HepG2 (cell line): ENCODE measurements around the gene ZFHX3. TPM values are rescaled to one million over a fixed set of nuclear protein-coding genes. Genes with fewer than 3 reads are reported as not detected.

Experiments
- AGO1 ChIP-seq: fragments of 200-400 bp; formaldehyde crosslinking; IDR thresholded peaks from 2 replicates; pipeline ENCODE4 v1.6.1; 2017; ENCODE audit warnings: mild to moderate bottlenecking, low read depth, low read length, moderate library complexity; ENCODE audit not compliant: poor library complexity, severe bottlenecking
- ARID2 ChIP-seq: sonication (generic); formaldehyde crosslinking; IDR thresholded peaks from 2 replicates; pipeline ENCODE4 v1.8.1; 2022; ENCODE audit warnings: mild to moderate bottlenecking, missing genetic modification reagents, borderline replicate concordance
- CSRNP2 ChIP-seq: sonication (generic); formaldehyde crosslinking; conservative IDR thresholded peaks from 2 replicates; pipeline ENCODE4 v1.8.0; 2022; ENCODE audit warnings: low read depth, missing genetic modification reagents
- ERF ChIP-seq: IDR thresholded peaks from 2 replicates; pipeline ENCODE4 v1.6.1; 2018; ENCODE audit warnings: missing biosample characterization, missing genetic modification reagents
- MEIS2 ChIP-seq: sonication (generic); formaldehyde crosslinking; IDR thresholded peaks from 2 replicates; pipeline ENCODE4 v1.9.0; 2021; ENCODE audit warnings: mild to moderate bottlenecking, missing genetic modification reagents
- REST ChIP-seq, 2 experiments: IDR thresholded peaks; 2 replicates each; pipeline ENCODE4 v1.6.1; 2011 to 2012; ENCODE audit warnings: low read length in 2 of 2, borderline replicate concordance in 1 of 2, low read depth in 1 of 2, mild to moderate bottlenecking in 1 of 2, moderate library complexity in 1 of 2
- ZBED4 ChIP-seq: sonication (generic); formaldehyde crosslinking; IDR thresholded peaks from 2 replicates; pipeline ENCODE4 v1.4.0; 2020; ENCODE audit warnings: missing genetic modification reagents, borderline replicate concordance
- ZFYVE20 ChIP-seq: sonication (generic); formaldehyde crosslinking; IDR thresholded peaks from 2 replicates; pipeline ENCODE4 v1.8.0; 2023; ENCODE audit warnings: low read depth, mild to moderate bottlenecking, moderate library complexity, missing genetic modification reagents, borderline replicate concordance
- ZMAT3 ChIP-seq: sonication (generic); formaldehyde crosslinking; conservative IDR thresholded peaks from 2 replicates; pipeline ENCODE4 v1.7.0; 2021; ENCODE audit warnings: missing genetic modification reagents
- ZNF101 ChIP-seq: sonication (generic); formaldehyde crosslinking; IDR thresholded peaks from 2 replicates; pipeline ENCODE4 v1.4.0; 2020; ENCODE audit warnings: mild to moderate bottlenecking, low read depth, missing genetic modification reagents, borderline replicate concordance
- ZNF180 ChIP-seq: sonication (generic); formaldehyde crosslinking; IDR thresholded peaks from 2 replicates; pipeline ENCODE4 v1.4.0; 2020; ENCODE audit warnings: low read depth, missing genetic modification reagents, borderline replicate concordance
- ZNF296 ChIP-seq: sonication (generic); formaldehyde crosslinking; conservative IDR thresholded peaks from 2 replicates; pipeline ENCODE4 v1.5.0; 2020; ENCODE audit warnings: mild to moderate bottlenecking, missing genetic modification reagents
- ZNF317 ChIP-seq: sonication (generic); formaldehyde crosslinking; IDR thresholded peaks from 2 replicates; pipeline ENCODE4 v1.5.0; 2020; ENCODE audit warnings: mild to moderate bottlenecking, missing genetic modification reagents
- ZNF577 ChIP-seq: sonication (generic); formaldehyde crosslinking; IDR thresholded peaks from 2 replicates; pipeline ENCODE4 v1.4.0; 2020; ENCODE audit warnings: mild to moderate bottlenecking, low read depth, missing genetic modification reagents, borderline replicate concordance
- ZNF710 ChIP-seq: sonication (generic); formaldehyde crosslinking; IDR thresholded peaks from 2 replicates; pipeline ENCODE4 v1.5.0; 2020; ENCODE audit warnings: mild to moderate bottlenecking, missing genetic modification reagents, borderline replicate concordance
- polyA plus RNA-seq, 8 experiments: library from polyadenylated mRNA; depleted of rRNA in 3 of 8; stranded (reverse) in 7 of 8; unstranded in 1 of 8; fragments of >200 nt; fragmentation: Illumina TruSeq in 4 of 8; extraction: Trizol in 4 of 8; gene quantifications; 2 replicates each; pipeline versions ENCODE4 v1.2.1 to v1.2.3, GENCODE V29; 2011 to 2016; ENCODE audit warnings: low read depth in 4 of 8, missing spikeins in 1 of 8, mixed read lengths in 1 of 8; ENCODE audit not compliant: insufficient read depth in 1 of 8
- total RNA-seq, 5 experiments: library from RNA; depleted of rRNA; stranded (reverse); fragments of >200 nt; fragmentation: Illumina TruSeq; extraction: Trizol; gene quantifications; 2 replicates each; pipeline ENCODE4 v1.2.3, GENCODE V29; 2016; ENCODE audit warnings: low read depth in 1 of 5

Gene ZFHX3
- total and polyA plus RNA-seq, 2 of the 13 experiments (the other 11 are each of a cell fraction or from before 2014, with no cell fraction given): 5.0 to 6.0 TPM

- 0 out of 4 replicates have a peak, but pooled peaks of 1 of the 2 experiments have one; percentile 15 for TF ChIP-seq REST (IDR thresholded peaks at IDR 0.05; ENCODE audit: borderline replicate concordance in 1 of 2, low read depth in 1 of 2, low read length in 2 of 2)
- 0 out of 2 replicates have a peak, but pooled peaks have one; percentile 41 for TF ChIP-seq ZNF317
- TF ChIP-seq ZNF101: 0 out of 2 replicates have a peak, but pooled peaks have one; percentile 41
- no peak for TF ChIP-seq ZNF577 (CRISPR knock-in tag)
- 0 out of 2 replicates have a peak, but pooled peaks have one; percentile 31 for TF ChIP-seq ZNF710 (CRISPR knock-in tag)
- no peak for TF ChIP-seq ERF
- no peak for TF ChIP-seq MEIS2 (CRISPR knock-in tag)
- TF ChIP-seq ZMAT3 (CRISPR knock-in tag): no peak
- TF ChIP-seq CSRNP2 (CRISPR knock-in tag): no peak
- no peak for TF ChIP-seq AGO1
- no peak for TF ChIP-seq ZFYVE20 (CRISPR knock-in tag)
- no peak for TF ChIP-seq ZNF180 (CRISPR knock-in tag)
- no peak; the same call in 1 of the 2 replicates for TF ChIP-seq ZBED4 (CRISPR knock-in tag)
- no peak for TF ChIP-seq ZNF296 (CRISPR knock-in tag)
- no peak for TF ChIP-seq ARID2 (CRISPR knock-in tag)
Measured at GRCh38 chr16:73057291-73058210, 9.6 kb upstream of the ZFHX3 start (continued).
